Lower leg skin (tissue), 4 donors: ENCODE measurements around the gene PRDM16. TPM values are rescaled to one million over a fixed set of nuclear protein-coding genes. Genes with fewer than 3 reads are reported as not detected.

Experiments used
- DNase-seq, 2 donors: peaks; one replicate each; pipeline ENCODE4 v3.0.0-alpha.2; 2019; ENCODE audit warnings: low spot score in 2 of 2
- H3K4me3 ChIP-seq: fragments of 200-600 bp; sonication (generic); 2 replicates; pipeline ENCODE4 v1.5.1; 2017; ENCODE audit warnings: mild to moderate bottlenecking, low read depth; ENCODE audit not compliant: poor library complexity, severe bottlenecking
- CTCF ChIP-seq, 3 donors: fragments of 450-650 bp; IDR thresholded peaks; one replicate each; pipeline ENCODE4 v1.5.1; 2016; ENCODE audit warnings: antibody characterized with exemption in 3 of 3, mild to moderate bottlenecking in 3 of 3, moderate library complexity in 2 of 3
- POLR2A ChIP-seq, 2 donors: fragments of 450-650 bp; IDR thresholded peaks; one replicate each; pipeline ENCODE4 v1.6.1; 2016 to 2017; ENCODE audit warnings: antibody characterized with exemption in 2 of 2, mild to moderate bottlenecking in 1 of 2, moderate library complexity in 1 of 2
- WGBS, 2 donors: methylation state at CpG; one replicate each; pipeline ENCODE4 v1.1.5; 2018; 5-methylcytosine and 5-hydroxymethylcytosine counted together
- intact Hi-C: fragments of 100-400 bp; cut with DNase I; formaldehyde crosslinking; loops from one replicate; pipeline ENCODE4 v1.15.0; 2023; ENCODE audit warnings: low total_unique reads
- total RNA-seq, 4 donors: library from RNA; depleted of rRNA; stranded (reverse); fragments of >200 nt; gene quantifications; one replicate each; pipeline ENCODE4 v1.1.0, GENCODE V29; 2016

The PRDM16 gene
- total RNA-seq, 4 donors from 2014 or later = 0.08 to 0.91 (median 0.56) TPM; not detected in 1

GRCh38 chr1:3114846-3115245, 45.8 kb downstream of the PRDM16 start:
- WGBS, 2 donors = 61 to 73% methylated on average over 5 to 7 of the region's 8 CpGs
- no peak overlapping the region for H3K4me3 ChIP-seq
- intact Hi-C loops = no loop called here
- no peak for TF ChIP-seq POLR2A (IDR thresholded peaks at IDR 0.05)
- no peak for TF ChIP-seq CTCF (IDR thresholded peaks at IDR 0.05)
- no peak for DNase-seq

GRCh38 chr1:3115275-3116149, 46.5 kb downstream of the PRDM16 start:
- TF ChIP-seq POLR2A (IDR thresholded peaks at IDR 0.05) = no peak
- no peak for TF ChIP-seq CTCF (IDR thresholded peaks at IDR 0.05)
- no peak for DNase-seq
- no peak overlapping the region for H3K4me3 ChIP-seq
- WGBS, 2 donors = 79 to 90% methylated on average over 29 to 31 of the region's 38 CpGs
- intact Hi-C loops = no loop called here

- H3K4me3 ChIP-seq = no peak overlapping the region
- 86 to 94% methylated on average over 12 to 18 of the region's 18 CpGs for WGBS, 2 donors
- DNase-seq = no peak
- intact Hi-C loops = no loop called here
- TF ChIP-seq CTCF (IDR thresholded peaks at IDR 0.05) (no peak), POLR2A (IDR thresholded peaks at IDR 0.05) (no peak)
Observed at GRCh38 chr1:3116150-3116510, 47.1 kb downstream of the PRDM16 start.

GRCh38 chr1:3116560-3116959, 47.6 kb downstream of the PRDM16 start:
- no peak for TF ChIP-seq CTCF (IDR thresholded peaks at IDR 0.05)
- TF ChIP-seq POLR2A (IDR thresholded peaks at IDR 0.05) = no peak
- intact Hi-C loops = no loop called here
- no peak for DNase-seq

GRCh38 chr1:3117879-3118278, 48.9 kb downstream of the PRDM16 start:
- intact Hi-C loops = no loop called here
- no peak for TF ChIP-seq POLR2A (IDR thresholded peaks at IDR 0.05)
- no peak for TF ChIP-seq CTCF (IDR thresholded peaks at IDR 0.05)
- 89 to 91% methylated on average over 16 of the region's 16 CpGs for WGBS, 2 donors
- no peak for DNase-seq
- H3K4me3 ChIP-seq = no peak overlapping the region

More at GRCh38 chr1:3116560-3116959, 47.6 kb downstream of the PRDM16 start:
- 53 to 76% methylated on average over 5 to 13 of the region's 13 CpGs for WGBS, 2 donors
- no peak overlapping the region for H3K4me3 ChIP-seq
